RWPE1 (cell line): ENCODE results near the gene GRID1.

Experiments
- CTCF ChIA-PET: fragments of 350-600 bp; sonication (Branson Sonifier 250); formaldehyde crosslinking; extraction: SDS; loops from one replicate; lab custom pipeline; 2021; lab: Yijun Ruan, JAX
- POLR2A ChIA-PET: fragments of 400-600 bp; formaldehyde crosslinking; extraction: SDS; loops from one replicate; lab custom pipeline; 2020; ENCODE audit warnings: antibody characterized with exemption; ENCODE audit not compliant: low non-redundant PET; lab: Yijun Ruan, JAX
- DNase-seq: peaks from one replicate; pipeline ENCODE4 v3.0.0; 2012; ENCODE audit warnings: low spot score
- H3K27ac ChIP-seq: fragments of 450-650 bp; 2 replicates; pipeline ENCODE4 v1.5.1; 2017
- CTCF ChIP-seq: fragments of 450-650 bp; conservative IDR thresholded peaks from 2 replicates; pipeline ENCODE4 v1.5.1; 2017; ENCODE audit warnings: low read depth, mild to moderate bottlenecking

GRID1 gene

GRCh38 chr10:86227501-86228258 is 138.9 kb downstream of the GRID1 start:
- TF ChIP-seq CTCF, result no peak
- ChIA-PET POLR2A (no interaction called here), CTCF (interaction anchor here (0.5 kb wide), 1 partner anchor 160 kb away, joined by 4 read pairs; no protein-coding TSS in a partner anchor)
- no peak for DNase-seq
- H3K27ac ChIP-seq, result no peak overlapping the region

GRCh38 chr10:86226781-86227201 is 139.8 kb downstream of the GRID1 start:
- ChIA-PET POLR2A (no interaction called here), CTCF (interaction anchor here (0.5 kb wide), 1 partner anchor 161 kb away, joined by 4 read pairs; no protein-coding TSS in a partner anchor)
- no peak overlapping the region for H3K27ac ChIP-seq
- DNase-seq, result no peak
- TF ChIP-seq CTCF, result no peak

DNA sequence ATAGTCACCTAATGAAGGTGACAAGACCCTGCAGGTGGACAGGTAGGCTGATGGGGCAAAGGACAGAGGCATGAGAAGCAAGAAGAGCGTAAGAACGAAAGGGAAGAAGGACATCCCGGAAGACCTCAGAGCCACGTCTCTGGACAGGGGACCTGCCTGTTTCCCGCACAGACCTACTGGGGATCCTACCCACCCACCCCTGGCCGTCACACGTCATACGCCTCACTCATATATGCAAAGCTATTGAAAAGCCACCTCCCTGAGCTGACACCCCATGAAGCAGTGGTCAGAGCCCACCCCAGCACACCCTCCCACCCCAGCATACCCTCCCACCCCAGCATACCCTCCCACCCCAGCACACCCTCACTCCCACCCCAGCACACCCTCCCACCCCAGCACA is 140.6 kb downstream of the GRID1 start:
- DNase-seq, result no peak
- ChIA-PET POLR2A (no interaction called here), CTCF (no interaction called here)
- TF ChIP-seq CTCF, result no peak
- no peak overlapping the region for H3K27ac ChIP-seq

DNA sequence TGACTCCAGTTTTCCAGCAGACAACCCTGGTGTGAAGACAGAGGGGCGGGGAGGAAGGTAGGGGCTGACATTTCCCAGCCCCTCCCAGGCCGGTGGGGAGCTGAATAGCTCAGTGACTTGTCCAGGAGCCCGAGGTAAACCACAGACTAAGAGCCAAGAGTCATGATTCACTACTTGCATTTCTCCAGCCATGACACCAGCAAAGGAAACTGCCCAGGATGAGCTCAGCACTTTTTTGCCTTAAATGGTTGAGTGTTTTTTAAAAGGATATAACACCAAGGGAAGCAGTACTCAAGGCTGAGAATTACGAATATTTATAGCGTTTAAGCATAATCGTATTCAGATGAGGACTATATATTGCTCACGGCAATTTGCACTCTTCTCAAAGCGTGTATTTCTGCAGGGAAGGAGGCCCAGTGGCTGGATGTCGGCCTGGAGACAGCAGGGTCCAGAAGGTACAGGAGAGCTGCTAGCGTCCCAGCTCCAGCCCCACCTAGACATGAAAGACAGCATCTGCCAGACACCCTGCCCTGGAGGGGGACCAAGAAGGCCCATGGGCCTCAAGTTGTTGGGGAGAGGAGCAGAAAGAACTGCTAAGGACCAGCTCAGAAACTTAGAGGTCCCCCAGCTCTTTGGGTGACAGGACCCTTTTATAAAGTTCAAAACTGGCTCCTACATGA is 141.4 kb downstream of the GRID1 start:
- peak; percentile 49 for DNase-seq
- TF ChIP-seq CTCF, result no peak
- CTCF ChIA-PET, result interaction anchor here (0.5 to 1.5 kb wide), 2 partner anchors 203 to 230 kb away, joined by 4 read pairs; no protein-coding TSS in a partner anchor

GRCh38 chr10:86224354-86225102 is 142.1 kb downstream of the GRID1 start:
- CTCF ChIA-PET, result interaction anchor here (0.5 to 1.5 kb wide), 3 partner anchors 177 to 229 kb away, joined by 3 to 4 read pairs (median 4); no protein-coding TSS in a partner anchor
- POLR2A ChIA-PET, result no interaction called here
- DNase-seq, result no peak
- no peak overlapping the region for H3K27ac ChIP-seq
- TF ChIP-seq CTCF, result no peak

More for the DNA sequence above, 141.4 kb downstream of the GRID1 start:
- POLR2A ChIA-PET, result no interaction called here
- no peak overlapping the region for H3K27ac ChIP-seq

DNA sequence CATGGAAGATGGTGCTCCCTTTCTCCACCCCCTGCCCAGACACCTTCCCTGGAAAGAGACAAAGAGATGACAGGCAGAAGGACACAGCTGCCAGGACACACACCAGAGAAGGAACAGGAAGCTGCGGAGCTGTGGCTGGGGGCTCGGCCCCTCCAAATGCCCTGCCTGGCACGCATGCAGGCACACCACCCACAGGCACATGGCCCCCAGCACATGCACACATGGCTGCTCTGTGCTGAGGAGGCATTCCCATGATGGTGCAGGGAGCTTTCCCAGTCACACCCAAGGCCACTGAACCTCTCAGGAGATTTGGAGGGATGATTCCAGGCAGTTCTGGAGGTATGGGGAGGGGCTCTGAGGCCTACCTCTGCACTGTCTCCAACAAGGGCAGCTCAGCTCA is 143.3 kb downstream of the GRID1 start:
- no peak for DNase-seq
- TF ChIP-seq CTCF, result no peak
- ChIA-PET POLR2A (no interaction called here), CTCF (interaction anchor here (0.6 kb wide), 1 partner anchor 360 kb away, joined by 4 read pairs; no protein-coding TSS in a partner anchor)
- no peak overlapping the region for H3K27ac ChIP-seq
